Measurements from ENCODE around the gene WDR77.
A peak's percentile ranks its signal among the peaks of the same experiment; 100 is the strongest.

The WDR77 gene

GRCh38 chr1:111469539-111469938 lies 20.5 kb upstream of the WDR77 start:
- no peak for DNase-seq (ENCODE audit: low spot score)

- DNase-seq (ENCODE audit: low spot score), result no peak
These were observed 19.7 kb upstream of the WDR77 start for GRCh38 chr1:111468717-111469100.

GRCh38 chr1:111467865-111468716 lies 19.0 kb upstream of the WDR77 start:
- DNase-seq (ENCODE audit: low spot score), result no peak

GRCh38 chr1:111466480-111466879 lies 17.4 kb upstream of the WDR77 start:
- DNase-seq (ENCODE audit: low spot score), result no peak

GRCh38 chr1:111465754-111466153 lies 16.7 kb upstream of the WDR77 start:
- DNase-seq (ENCODE audit: low spot score), result no peak

GRCh38 chr1:111463029-111463683 lies 14.1 kb upstream of the WDR77 start:
- peak; percentile 45 for DNase-seq (ENCODE audit: low spot score)

GRCh38 chr1:111462370-111463028 lies 13.4 kb upstream of the WDR77 start:
- no peak for DNase-seq (ENCODE audit: low spot score)

GRCh38 chr1:111461765-111462164 lies 12.7 kb upstream of the WDR77 start:
- no peak for DNase-seq (ENCODE audit: low spot score)

- DNase-seq (ENCODE audit: low spot score), result no peak
These were observed 6.6 kb upstream of the WDR77 start for GRCh38 chr1:111455642-111456031.

GRCh38 chr1:111454859-111455641 lies 6.0 kb upstream of the WDR77 start:
- no peak for DNase-seq (ENCODE audit: low spot score)

- DNase-seq (ENCODE audit: low spot score), result no peak
These were observed 4.7 kb upstream of the WDR77 start for GRCh38 chr1:111453706-111454105.

- DNase-seq (ENCODE audit: low spot score), result no peak
These were observed 3.5 kb upstream of the WDR77 start for GRCh38 chr1:111452581-111452980.

GRCh38 chr1:111450185-111450584 lies 1.1 kb upstream of the WDR77 start:
- DNase-seq (ENCODE audit: low spot score), result no peak

GRCh38 chr1:111449703-111450017 lies 604 bp upstream of the WDR77 start:
- DNase-seq (ENCODE audit: low spot score), result no peak

GRCh38 chr1:111448482-111448917 lies 556 bp downstream of the WDR77 start:
- DNase-seq (ENCODE audit: low spot score), result peak; percentile 22

GRCh38 chr1:111446967-111447892 lies 1.8 kb downstream of the WDR77 start:
- no peak for DNase-seq (ENCODE audit: low spot score)

- no peak for DNase-seq (ENCODE audit: low spot score)
These were observed 2.5 kb downstream of the WDR77 start for GRCh38 chr1:111446546-111446945.

- DNase-seq (ENCODE audit: low spot score), result no peak
These were observed 5.0 kb downstream of the WDR77 start for GRCh38 chr1:111444031-111444430.

GRCh38 chr1:111442457-111442856 lies 6.6 kb downstream of the WDR77 start:
- no peak for DNase-seq (ENCODE audit: low spot score)

- DNase-seq (ENCODE audit: low spot score), result no peak
These were observed 7.4 kb downstream of the WDR77 start for GRCh38 chr1:111441573-111442192.

Data from AG08395 (cell line).